HG02981 (cell line): ENCODE measurements around the gene WDR5.

ENCODE experiments used
- ATAC-seq: cut with Tn5 transposase; IDR thresholded peaks from one replicate; pipeline ENCODE4 v1.9.1; 2021; ENCODE audit warnings: mild to moderate bottlenecking, moderate library complexity; ENCODE audit not compliant: unreplicated experiment

The WDR5 gene

GRCh38 chr9:134131471-134132207 lies 4.2 kb upstream of the WDR5 start:
- ATAC-seq: no peak

DNA sequence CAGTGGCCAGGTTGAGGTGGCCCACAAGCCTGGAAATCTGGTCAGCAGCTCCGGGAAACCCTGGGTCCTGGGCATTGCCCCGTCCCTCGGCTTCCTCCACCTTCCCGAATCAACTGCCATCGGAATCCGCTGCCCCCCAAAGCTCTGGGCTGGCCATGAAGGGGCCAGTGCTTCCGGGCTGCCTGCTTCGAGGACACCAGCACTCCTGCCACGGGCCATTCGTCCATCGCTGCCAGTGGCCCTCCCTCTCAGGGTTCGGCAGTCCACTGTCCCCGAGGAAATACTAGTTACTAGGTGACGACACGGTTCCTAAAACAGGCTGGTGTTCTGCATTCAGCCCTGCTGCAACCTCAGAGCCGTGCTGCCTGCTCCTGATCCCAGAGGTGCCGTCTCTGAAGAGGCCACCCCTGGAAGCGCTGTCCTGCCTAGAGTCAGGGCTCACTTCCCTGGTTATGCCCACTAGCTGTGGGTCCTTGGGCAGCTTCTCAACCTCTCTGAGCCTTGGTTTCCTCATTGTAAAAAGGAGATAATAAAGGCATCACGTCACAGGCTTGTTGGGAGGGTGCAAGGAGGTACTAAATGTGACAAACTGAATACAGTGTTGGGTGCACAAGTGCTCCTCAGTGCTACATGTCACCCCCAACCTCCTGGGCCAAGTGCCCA lies 3.5 kb upstream of the WDR5 start:
- ATAC-seq: no peak

- no peak for ATAC-seq
Measured at GRCh38 chr9:134134949-134135342, 936 bp upstream of the WDR5 start.

- peak; percentile 18 for ATAC-seq
Measured at GRCh38 chr9:134136118-134136995, 475 bp downstream of the WDR5 start.

- ATAC-seq: no peak
Measured at GRCh38 chr9:134136996-134137299, 1.1 kb downstream of the WDR5 start.

- no peak for ATAC-seq
Measured at GRCh38 chr9:134138292-134138691, 2.4 kb downstream of the WDR5 start.

- no peak for ATAC-seq
Measured at GRCh38 chr9:134139081-134139480, 3.2 kb downstream of the WDR5 start.

- ATAC-seq: no peak
Measured at GRCh38 chr9:134141906-134142305, 6.0 kb downstream of the WDR5 start.

GRCh38 chr9:134144801-134145200 lies 8.9 kb downstream of the WDR5 start:
- no peak for ATAC-seq

GRCh38 chr9:134145262-134145661 lies 9.4 kb downstream of the WDR5 start:
- no peak for ATAC-seq

DNA sequence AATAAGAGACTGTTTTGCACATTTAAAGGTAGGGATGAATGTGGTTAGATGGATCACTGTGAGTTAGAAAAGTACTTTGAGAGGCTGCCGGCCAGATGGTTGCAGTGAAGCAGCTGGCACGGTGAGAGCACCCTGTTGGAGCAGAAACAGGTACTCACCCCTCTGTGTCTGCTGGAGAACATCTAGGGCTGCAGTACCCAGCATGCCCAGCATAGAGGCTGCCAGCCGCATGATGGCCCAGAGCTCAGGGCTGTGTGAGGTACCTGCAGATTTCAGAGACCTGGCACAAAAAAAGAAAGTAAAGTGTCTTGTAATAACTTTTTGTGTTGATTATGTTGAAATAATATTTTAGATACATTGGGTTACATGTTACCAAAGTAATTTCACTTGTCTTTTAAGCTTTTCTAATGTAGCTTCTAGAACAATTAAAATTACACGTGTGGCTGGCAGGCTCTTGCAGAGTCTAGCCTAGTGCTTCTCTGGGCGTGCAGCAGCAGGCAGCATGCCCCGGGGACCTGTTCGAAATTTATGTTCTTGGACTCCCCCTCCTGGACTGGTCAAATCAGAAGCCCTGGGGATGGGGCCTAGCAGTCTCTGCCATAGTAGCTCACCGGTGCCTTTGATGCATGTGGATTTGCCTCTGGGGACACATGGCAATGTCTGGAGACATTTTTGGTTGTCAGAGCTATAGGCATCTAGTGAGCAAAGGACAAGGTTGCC lies 11.1 kb downstream of the WDR5 start:
- ATAC-seq: no peak

GRCh38 chr9:134149380-134149779 lies 13.5 kb downstream of the WDR5 start:
- no peak for ATAC-seq

DNA sequence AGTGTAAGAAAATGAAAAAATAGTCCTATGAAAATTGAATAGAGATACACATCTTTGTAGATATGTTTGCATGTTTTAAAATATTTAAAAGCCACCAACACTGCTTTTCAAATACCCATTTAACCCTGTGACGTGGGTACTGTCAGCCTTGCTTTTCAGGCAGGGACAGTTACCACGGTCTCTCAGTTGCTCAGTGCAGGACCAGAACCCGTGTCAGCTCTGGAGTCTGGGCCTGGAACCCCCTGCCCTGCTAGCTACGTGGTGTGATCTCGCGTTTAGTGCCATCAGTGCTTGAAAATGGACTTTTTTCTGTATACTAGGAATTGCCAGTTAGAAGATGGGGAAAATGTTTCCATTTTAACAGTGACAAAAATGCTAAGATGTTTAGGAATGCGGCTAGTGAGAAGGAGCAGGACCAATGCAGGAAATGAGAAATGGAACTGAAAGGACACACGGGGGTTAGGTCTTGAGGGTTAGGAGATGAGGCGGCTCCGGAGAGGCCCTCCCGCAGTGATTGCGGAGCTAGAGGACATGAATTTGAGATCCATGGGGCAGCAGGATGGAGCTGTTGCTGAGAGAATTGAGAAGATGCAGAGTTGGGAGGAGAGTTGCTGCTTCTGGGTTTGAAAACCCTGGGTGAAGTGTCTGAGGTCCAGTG lies 14.8 kb downstream of the WDR5 start:
- ATAC-seq: no peak

DNA sequence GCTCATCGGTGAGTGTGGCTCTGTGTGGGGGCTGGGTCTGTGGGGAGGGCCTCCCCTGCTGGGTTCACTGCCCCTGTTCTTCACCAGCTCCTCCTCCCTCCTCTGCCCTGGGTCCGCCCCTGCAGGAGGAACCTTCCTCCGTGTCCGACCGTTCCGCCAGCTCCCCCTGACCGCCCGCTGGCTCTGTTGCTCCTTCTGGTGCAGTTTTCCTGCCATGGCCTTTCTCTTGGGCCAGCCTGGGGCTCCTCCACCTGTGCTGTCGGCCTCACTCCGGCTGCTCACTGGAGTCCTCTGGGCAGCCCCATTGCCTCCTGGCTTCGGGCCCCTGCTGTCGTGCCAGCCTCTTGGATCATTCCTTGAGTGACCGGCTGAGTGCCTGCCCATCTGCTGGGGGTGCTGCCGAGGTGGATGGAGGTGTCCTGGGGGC lies 16.2 kb downstream of the WDR5 start:
- ATAC-seq: no peak

GRCh38 chr9:134152488-134152887 lies 16.6 kb downstream of the WDR5 start:
- ATAC-seq: no peak

DNA sequence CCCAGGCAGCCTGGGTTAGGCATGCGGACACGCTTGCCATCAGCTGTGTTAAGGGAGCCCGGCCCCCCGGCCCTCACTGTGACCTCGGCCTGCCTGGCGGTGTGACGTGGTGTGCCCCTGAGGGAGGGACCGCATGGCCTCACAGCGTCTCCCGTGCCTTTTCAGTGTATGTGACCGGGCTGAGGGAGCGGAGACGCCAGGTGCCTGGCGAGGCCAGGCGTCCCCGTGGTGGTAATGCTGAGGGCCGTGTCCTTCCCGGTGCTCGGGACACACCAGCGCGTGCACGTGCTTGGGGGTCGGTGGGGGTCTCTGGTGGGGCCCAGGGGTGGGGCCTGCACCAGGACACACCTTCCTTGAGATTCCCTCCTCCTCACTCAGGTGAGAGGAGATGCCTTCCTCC lies 17.6 kb downstream of the WDR5 start:
- no peak for ATAC-seq

DNA sequence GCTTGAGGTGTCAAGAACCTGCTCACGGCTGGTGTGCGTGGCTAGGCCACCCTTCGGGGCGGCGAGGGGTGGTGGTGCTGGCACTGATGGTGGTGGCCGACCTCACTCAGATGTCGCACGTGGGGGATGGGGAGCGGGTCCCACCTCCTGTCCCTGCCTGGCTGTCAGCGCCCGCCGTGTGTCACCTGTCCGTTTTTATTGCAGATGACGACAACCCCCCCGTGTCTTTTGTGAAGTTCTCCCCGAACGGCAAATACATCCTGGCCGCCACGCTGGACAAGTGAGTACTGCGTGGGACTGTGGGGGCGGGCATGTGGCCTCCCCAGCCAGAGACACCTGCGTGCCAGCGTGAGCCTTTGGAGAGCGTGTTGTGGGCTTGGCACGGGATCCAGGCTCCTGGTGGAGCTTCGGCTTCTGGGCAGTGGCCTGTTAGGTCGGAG lies 18.4 kb downstream of the WDR5 start:
- no peak for ATAC-seq

DNA sequence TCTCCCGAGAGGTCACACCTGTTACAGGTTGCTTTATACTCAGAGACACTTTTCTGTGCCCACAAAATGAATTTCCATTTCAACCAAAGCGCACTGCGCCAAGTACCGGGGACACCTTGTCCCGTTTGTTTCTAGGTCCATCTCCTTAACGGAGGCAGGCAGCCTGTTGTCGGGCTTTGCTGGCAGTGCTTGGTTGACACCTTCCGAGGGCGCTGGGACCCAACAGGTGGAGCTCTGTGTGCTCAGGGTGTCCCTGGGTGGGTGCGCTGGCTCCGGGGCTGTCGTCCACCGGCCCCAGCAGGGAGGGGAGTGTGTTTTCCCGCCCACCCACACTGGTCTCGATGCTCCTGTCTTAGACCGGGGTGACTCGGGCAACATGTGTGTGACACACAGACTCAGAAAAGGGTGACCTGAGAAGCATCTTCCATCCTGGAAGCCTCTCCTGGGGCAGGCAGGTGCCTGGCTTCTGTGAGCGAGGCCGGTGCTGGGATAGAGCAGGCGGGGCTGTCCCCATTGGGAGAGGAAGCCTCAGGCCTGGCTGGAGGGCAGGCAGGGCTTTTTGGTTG lies 20.0 kb downstream of the WDR5 start:
- ATAC-seq: no peak

- ATAC-seq: no peak
Measured at GRCh38 chr9:134156564-134157377, 20.9 kb downstream of the WDR5 start.
